Suprapubic skin (tissue), 3 donors: ENCODE results near the gene SLC35A4.

Experiments used
- POLR2AphosphoS5 ChIP-seq, 3 donors: sonication (generic); formaldehyde crosslinking; IDR thresholded peaks; one replicate each; pipeline ENCODE4 v1.6.1; 2017; ENCODE audit warnings: antibody characterized with exemption in 3 of 3
- TF ChIP-seq, protein P1 (sequence below), 2 donors: fragments of 200-600 bp in 1 of 2; fragments of 450-650 bp in 1 of 2; sonication (generic) in 1 of 2; IDR thresholded peaks; one replicate each; pipeline ENCODE4 v1.5.1; 2016 to 2019; ENCODE audit warnings: antibody characterized with exemption in 2 of 2, mild to moderate bottlenecking in 1 of 2, moderate library complexity in 1 of 2

GRCh38 chr5:140567871-140568270 is 3.2 kb downstream of the SLC35A4 start:
- no peak for TF ChIP-seq POLR2AphosphoS5 (IDR thresholded peaks at IDR 0.05)
- TF ChIP-seq, protein P1, sequence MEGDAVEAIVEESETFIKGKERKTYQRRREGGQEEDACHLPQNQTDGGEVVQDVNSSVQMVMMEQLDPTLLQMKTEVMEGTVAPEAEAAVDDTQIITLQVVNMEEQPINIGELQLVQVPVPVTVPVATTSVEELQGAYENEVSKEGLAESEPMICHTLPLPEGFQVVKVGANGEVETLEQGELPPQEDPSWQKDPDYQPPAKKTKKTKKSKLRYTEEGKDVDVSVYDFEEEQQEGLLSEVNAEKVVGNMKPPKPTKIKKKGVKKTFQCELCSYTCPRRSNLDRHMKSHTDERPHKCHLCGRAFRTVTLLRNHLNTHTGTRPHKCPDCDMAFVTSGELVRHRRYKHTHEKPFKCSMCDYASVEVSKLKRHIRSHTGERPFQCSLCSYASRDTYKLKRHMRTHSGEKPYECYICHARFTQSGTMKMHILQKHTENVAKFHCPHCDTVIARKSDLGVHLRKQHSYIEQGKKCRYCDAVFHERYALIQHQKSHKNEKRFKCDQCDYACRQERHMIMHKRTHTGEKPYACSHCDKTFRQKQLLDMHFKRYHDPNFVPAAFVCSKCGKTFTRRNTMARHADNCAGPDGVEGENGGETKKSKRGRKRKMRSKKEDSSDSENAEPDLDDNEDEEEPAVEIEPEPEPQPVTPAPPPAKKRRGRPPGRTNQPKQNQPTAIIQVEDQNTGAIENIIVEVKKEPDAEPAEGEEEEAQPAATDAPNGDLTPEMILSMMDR (IDR thresholded peaks at IDR 0.05), result no peak
